Measurements from ENCODE around the gene SLC41A2. TPM values are rescaled to one million over a fixed set of nuclear protein-coding genes. Genes with fewer than 3 reads are reported as not detected.

Gene SLC41A2
- total RNA-seq, 1 donor from 2014 or later = 35.6 TPM

GRCh38 chr12:104959335-104959841, 1.3 kb upstream of the SLC41A2 start:
- peak overlapping the region; percentile 98 for H3K27ac Mint-ChIP-seq (ENCODE audit: unreplicated experiment)
- TF ChIP-seq CTCF (IDR thresholded peaks at IDR 0.05; ENCODE audit: insufficient read depth, low read depth, low read length) (no peak), EZH2 (IDR thresholded peaks at IDR 0.05; ENCODE audit: insufficient read depth, low read length) (no peak)
- peak overlapping the region; percentile 90 for H3K4me3 Mint-ChIP-seq (ENCODE audit: unreplicated experiment)
- H3K36me3 ChIP-seq (ENCODE audit: insufficient read depth, low read length) = no peaks in the 10 kb centered on the region
- peak overlapping the region; percentile 86 for H3K9ac ChIP-seq (ENCODE audit: low read length)
- no peak for FAIRE-seq
- no peaks in the 10 kb centered on the region for H3K9me3 Mint-ChIP-seq (ENCODE audit: unreplicated experiment)
- H3K9me3 ChIP-seq (ENCODE audit: insufficient read depth, low read depth, low read length) = no peaks in the 10 kb centered on the region
- peaks cover 6% of the 10 kb centered on the region for H4K20me1 ChIP-seq (ENCODE audit: insufficient read depth, low read length)
- H3K4me3 ChIP-seq (ENCODE audit: insufficient read depth, low read depth, low read length) = peak overlapping the region; percentile 20
- peak overlapping the region; percentile 42 for H2AFZ ChIP-seq (ENCODE audit: low read depth, low read length)
- H3K27me3 Mint-ChIP-seq (ENCODE audit: low read depth, unreplicated experiment) = peaks cover 4% of the 10 kb centered on the region
- DNase-seq (ENCODE audit: low read depth) = peak; percentile 38
- peaks cover 20% of the 10 kb centered on the region for H3K27me3 ChIP-seq (ENCODE audit: insufficient read depth, low read length)
- H3K36me3 Mint-ChIP-seq (ENCODE audit: low read depth, unreplicated experiment) = no peaks in the 10 kb centered on the region
- no peaks in the 10 kb centered on the region for H3K79me2 ChIP-seq (ENCODE audit: insufficient read depth, low read length)
- peaks cover 15% of the 10 kb centered on the region for H3K4me1 Mint-ChIP-seq (ENCODE audit: low read depth, unreplicated experiment)
- peaks cover 17% of the 10 kb centered on the region for H3K4me1 ChIP-seq (ENCODE audit: insufficient read depth, low read length)
- H3K27ac ChIP-seq (ENCODE audit: low read depth, low read length) = peak overlapping the region; percentile 76
- H3K4me2 ChIP-seq (ENCODE audit: low read length) = peak overlapping the region; percentile 91

- H4K20me1 ChIP-seq (ENCODE audit: insufficient read depth, low read length) = peaks cover 6% of the 10 kb centered on the region
- H3K9ac ChIP-seq (ENCODE audit: low read length) = peak overlapping the region; percentile 86
- H3K36me3 Mint-ChIP-seq (ENCODE audit: low read depth, unreplicated experiment) = no peaks in the 10 kb centered on the region
- peaks cover 15% of the 10 kb centered on the region for H3K4me1 Mint-ChIP-seq (ENCODE audit: low read depth, unreplicated experiment)
- TF ChIP-seq EZH2 (IDR thresholded peaks at IDR 0.05; ENCODE audit: insufficient read depth, low read length) (no peak), CTCF (IDR thresholded peaks at IDR 0.05; ENCODE audit: insufficient read depth, low read depth, low read length) (no peak)
- H3K9me3 Mint-ChIP-seq (ENCODE audit: unreplicated experiment) = no peaks in the 10 kb centered on the region
- peak overlapping the region; percentile 72 for H2AFZ ChIP-seq (ENCODE audit: low read depth, low read length)
- H3K27me3 Mint-ChIP-seq (ENCODE audit: low read depth, unreplicated experiment) = peaks cover 4% of the 10 kb centered on the region
- H3K27me3 ChIP-seq (ENCODE audit: insufficient read depth, low read length) = peaks cover 22% of the 10 kb centered on the region
- no peaks in the 10 kb centered on the region for H3K9me3 ChIP-seq (ENCODE audit: insufficient read depth, low read depth, low read length)
- H3K4me3 ChIP-seq (ENCODE audit: insufficient read depth, low read depth, low read length) = peak overlapping the region; percentile 72
- no peak for FAIRE-seq
- peak overlapping the region; percentile 98 for H3K27ac Mint-ChIP-seq (ENCODE audit: unreplicated experiment)
- H3K4me3 Mint-ChIP-seq (ENCODE audit: unreplicated experiment) = peak overlapping the region; percentile 90
- peaks cover 17% of the 10 kb centered on the region for H3K4me1 ChIP-seq (ENCODE audit: insufficient read depth, low read length)
- H3K27ac ChIP-seq (ENCODE audit: low read depth, low read length) = peak overlapping the region; percentile 76
- H3K36me3 ChIP-seq (ENCODE audit: insufficient read depth, low read length) = no peaks in the 10 kb centered on the region
- DNase-seq (ENCODE audit: low read depth) = no peak
- peak overlapping the region; percentile 91 for H3K4me2 ChIP-seq (ENCODE audit: low read length)
- H3K79me2 ChIP-seq (ENCODE audit: insufficient read depth, low read length) = no peaks in the 10 kb centered on the region
These were observed 780 bp upstream of the SLC41A2 start for GRCh38 chr12:104958805-104959334.

GRCh38 chr12:104957719-104958000, 430 bp downstream of the SLC41A2 start:
- peak overlapping the region; percentile 94 for H2AFZ ChIP-seq (ENCODE audit: low read depth, low read length)
- peak overlapping the region; percentile 85 for H3K4me3 Mint-ChIP-seq (ENCODE audit: unreplicated experiment)
- TF ChIP-seq CTCF (IDR thresholded peaks at IDR 0.05; ENCODE audit: insufficient read depth, low read depth, low read length) = no peak
- no peak for TF ChIP-seq EZH2 (IDR thresholded peaks at IDR 0.05; ENCODE audit: insufficient read depth, low read length)
- no peaks in the 10 kb centered on the region for H3K9me3 Mint-ChIP-seq (ENCODE audit: unreplicated experiment)
- H3K4me1 ChIP-seq (ENCODE audit: insufficient read depth, low read length) = peaks cover 17% of the 10 kb centered on the region
- H3K27me3 ChIP-seq (ENCODE audit: insufficient read depth, low read length) = peaks cover 16% of the 10 kb centered on the region
- DNase-seq (ENCODE audit: low read depth) (no peak), FAIRE-seq (no peak)
- peaks cover 2% of the 10 kb centered on the region for H3K27me3 Mint-ChIP-seq (ENCODE audit: low read depth, unreplicated experiment)
- no peak overlapping the region for H3K27ac ChIP-seq (ENCODE audit: low read depth, low read length)
- no peaks in the 10 kb centered on the region for H3K79me2 ChIP-seq (ENCODE audit: insufficient read depth, low read length)
- H3K4me3 ChIP-seq (ENCODE audit: insufficient read depth, low read depth, low read length) = peak overlapping the region; percentile 72
- peaks cover 15% of the 10 kb centered on the region for H4K20me1 ChIP-seq (ENCODE audit: insufficient read depth, low read length)
- no peaks in the 10 kb centered on the region for H3K36me3 ChIP-seq (ENCODE audit: insufficient read depth, low read length)
- peak overlapping the region; percentile 91 for H3K4me2 ChIP-seq (ENCODE audit: low read length)
- H3K27ac Mint-ChIP-seq (ENCODE audit: unreplicated experiment) = no peak overlapping the region
- H3K9me3 ChIP-seq (ENCODE audit: insufficient read depth, low read depth, low read length) = no peaks in the 10 kb centered on the region
- H3K4me1 Mint-ChIP-seq (ENCODE audit: low read depth, unreplicated experiment) = peaks cover 21% of the 10 kb centered on the region
- no peaks in the 10 kb centered on the region for H3K36me3 Mint-ChIP-seq (ENCODE audit: low read depth, unreplicated experiment)
- H3K9ac ChIP-seq (ENCODE audit: low read length) = peak overlapping the region; percentile 86
